ENCODE measurements around the gene CRELD1. TPM values are rescaled to one million over a fixed set of nuclear protein-coding genes. Genes with fewer than 3 reads are reported as not detected.

Gene CRELD1
- total and polyA plus RNA-seq, 2 of the 13 experiments (the other 11 are each of a cell fraction or from before 2014, with no cell fraction given), result 27.1 to 61.9 TPM

GRCh38 chr3:9898467-9899241, 35.0 kb upstream of the CRELD1 start (continued):
- TF ChIP-seq HNF1A (IDR thresholded peaks at IDR 0.05; ENCODE audit: low read depth), result peak; percentile 22; the same call in 1 of the 2 replicates
- TF ChIP-seq HNF1A (CRISPR knock-in tag; IDR thresholded peaks at IDR 0.05; ENCODE audit: borderline replicate concordance), result no peak
- TF ChIP-seq, protein P1, sequence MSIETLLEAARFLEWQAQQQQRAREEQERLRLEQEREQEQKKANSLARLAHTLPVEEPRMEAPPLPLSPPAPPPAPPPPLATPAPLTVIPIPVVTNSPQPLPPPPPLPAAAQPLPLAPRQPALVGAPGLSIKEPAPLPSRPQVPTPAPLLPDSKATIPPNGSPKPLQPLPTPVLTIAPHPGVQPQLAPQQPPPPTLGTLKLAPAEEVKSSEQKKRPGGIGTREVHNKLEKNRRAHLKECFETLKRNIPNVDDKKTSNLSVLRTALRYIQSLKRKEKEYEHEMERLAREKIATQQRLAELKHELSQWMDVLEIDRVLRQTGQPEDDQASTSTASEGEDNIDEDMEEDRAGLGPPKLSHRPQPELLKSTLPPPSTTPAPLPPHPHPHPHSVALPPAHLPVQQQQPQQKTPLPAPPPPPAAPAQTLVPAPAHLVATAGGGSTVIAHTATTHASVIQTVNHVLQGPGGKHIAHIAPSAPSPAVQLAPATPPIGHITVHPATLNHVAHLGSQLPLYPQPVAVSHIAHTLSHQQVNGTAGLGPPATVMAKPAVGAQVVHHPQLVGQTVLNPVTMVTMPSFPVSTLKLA (IDR thresholded peaks at IDR 0.05), result no peak
- no peak for TF ChIP-seq FOXP1 (IDR thresholded peaks at IDR 0.05)
- no peak for TF ChIP-seq FOXP1 (CRISPR knock-in tag; IDR thresholded peaks at IDR 0.05)
- TF ChIP-seq ZNF326 (CRISPR knock-in tag; IDR thresholded peaks at IDR 0.05; ENCODE audit: borderline replicate concordance), result no peak
- TF ChIP-seq, protein P2, sequence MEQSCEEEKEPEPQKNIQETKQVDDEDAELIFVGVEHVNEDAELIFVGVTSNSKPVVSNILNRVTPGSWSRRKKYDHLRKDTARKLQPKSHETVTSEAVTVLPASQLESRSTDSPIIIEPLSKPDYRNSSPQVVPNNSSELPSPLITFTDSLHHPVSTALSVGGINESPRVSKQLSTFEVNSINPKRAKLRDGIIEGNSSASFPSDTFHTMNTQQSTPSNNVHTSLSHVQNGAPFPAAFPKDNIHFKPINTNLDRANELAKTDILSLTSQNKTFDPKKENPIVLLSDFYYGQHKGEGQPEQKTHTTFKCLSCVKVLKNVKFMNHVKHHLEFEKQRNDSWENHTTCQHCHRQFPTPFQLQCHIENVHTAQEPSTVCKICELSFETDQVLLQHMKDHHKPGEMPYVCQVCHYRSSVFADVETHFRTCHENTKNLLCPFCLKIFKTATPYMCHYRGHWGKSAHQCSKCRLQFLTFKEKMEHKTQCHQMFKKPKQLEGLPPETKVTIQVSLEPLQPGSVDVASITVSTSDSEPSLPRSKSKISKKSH (CRISPR knock-in tag; IDR thresholded peaks at IDR 0.05; ENCODE audit: borderline replicate concordance), result 0 out of 2 replicates have a peak, but pooled peaks have one; percentile 51
- TF ChIP-seq RNF219 (CRISPR knock-in tag; IDR thresholded peaks at IDR 0.05), result no peak
- TF ChIP-seq RXRB (CRISPR knock-in tag; IDR thresholded peaks at IDR 0.05; ENCODE audit: borderline replicate concordance), result 0 out of 2 replicates have a peak, but pooled peaks have one; percentile 24
- TF ChIP-seq CEBPG (CRISPR knock-in tag; IDR thresholded peaks at IDR 0.05), result peak; percentile 78
- peak; percentile 65; the same call in 1 of the 2 replicates for TF ChIP-seq MTERF4 (CRISPR knock-in tag; IDR thresholded peaks at IDR 0.05)
- TF ChIP-seq, protein P3, sequence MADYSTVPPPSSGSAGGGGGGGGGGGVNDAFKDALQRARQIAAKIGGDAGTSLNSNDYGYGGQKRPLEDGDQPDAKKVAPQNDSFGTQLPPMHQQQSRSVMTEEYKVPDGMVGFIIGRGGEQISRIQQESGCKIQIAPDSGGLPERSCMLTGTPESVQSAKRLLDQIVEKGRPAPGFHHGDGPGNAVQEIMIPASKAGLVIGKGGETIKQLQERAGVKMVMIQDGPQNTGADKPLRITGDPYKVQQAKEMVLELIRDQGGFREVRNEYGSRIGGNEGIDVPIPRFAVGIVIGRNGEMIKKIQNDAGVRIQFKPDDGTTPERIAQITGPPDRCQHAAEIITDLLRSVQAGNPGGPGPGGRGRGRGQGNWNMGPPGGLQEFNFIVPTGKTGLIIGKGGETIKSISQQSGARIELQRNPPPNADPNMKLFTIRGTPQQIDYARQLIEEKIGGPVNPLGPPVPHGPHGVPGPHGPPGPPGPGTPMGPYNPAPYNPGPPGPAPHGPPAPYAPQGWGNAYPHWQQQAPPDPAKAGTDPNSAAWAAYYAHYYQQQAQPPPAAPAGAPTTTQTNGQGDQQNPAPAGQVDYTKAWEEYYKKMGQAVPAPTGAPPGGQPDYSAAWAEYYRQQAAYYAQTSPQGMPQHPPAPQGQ (CRISPR knock-in tag; IDR thresholded peaks at IDR 0.05; ENCODE audit: borderline replicate concordance), result no peak
- peak; percentile 24; the same call in 1 of the 2 replicates for TF ChIP-seq FOSL2 (CRISPR knock-in tag; IDR thresholded peaks at IDR 0.05)
- no peak for TF ChIP-seq POLR2G (IDR thresholded peaks at IDR 0.05; ENCODE audit: low read depth, low read length)
